H1 (cell line): ENCODE data around the gene SUCLG2. TPM values are rescaled to one million over a fixed set of nuclear protein-coding genes. Genes with fewer than 3 reads are reported as not detected.

ENCODE experiments used
- EZH2 ChIP-seq: fragments of 200-600 bp; sonication (generic); IDR thresholded peaks from 2 replicates; pipeline ENCODE4 v1.7.1; 2012; ENCODE audit warnings: low read depth, mild to moderate bottlenecking, moderate library complexity, low read length, inconsistent platforms; ENCODE audit not compliant: severe bottlenecking
- polyA plus RNA-seq, 7 experiments: library from polyadenylated mRNA; depleted of rRNA in 3 of 7; stranded (reverse) in 5 of 7; unstranded in 2 of 7; fragments of >200 nt in 5 of 7; fragments of 200-250 nt in 2 of 7; gene quantifications; 1 replicate in 5 of 7; 2 replicates in 1 of 7; 4 replicates in 1 of 7; pipeline versions ENCODE4 v1.2.1 to v1.2.3, GENCODE V29; 2011 to 2013; ENCODE audit warnings: missing spikeins in 2 of 7, mixed read lengths in 2 of 7
- total RNA-seq: library from RNA; stranded (reverse); fragmentation: NEBNext Ultra II Directional; extraction: Animal tissue kit (Norgen Biotek cat#: 25700); gene quantifications from 2 replicates; pipeline ENCODE4 v1.2.1, GENCODE V29; 2021

SUCLG2 gene
- total and polyA plus RNA-seq, 2 of the 8 experiments (the other 6 are each of a cell fraction or from before 2014, with no cell fraction given) = 12.9 to 46.2 TPM

- TF ChIP-seq EZH2 = no peak
Observed at GRCh38 chr3:67459796-67460195, 194.6 kb downstream of the SUCLG2 start (continued).
